ENCODE results near the gene TAS2R20. TPM values are rescaled to one million over a fixed set of nuclear protein-coding genes. Genes with fewer than 3 reads are reported as not detected.

Gene TAS2R20, protein sequence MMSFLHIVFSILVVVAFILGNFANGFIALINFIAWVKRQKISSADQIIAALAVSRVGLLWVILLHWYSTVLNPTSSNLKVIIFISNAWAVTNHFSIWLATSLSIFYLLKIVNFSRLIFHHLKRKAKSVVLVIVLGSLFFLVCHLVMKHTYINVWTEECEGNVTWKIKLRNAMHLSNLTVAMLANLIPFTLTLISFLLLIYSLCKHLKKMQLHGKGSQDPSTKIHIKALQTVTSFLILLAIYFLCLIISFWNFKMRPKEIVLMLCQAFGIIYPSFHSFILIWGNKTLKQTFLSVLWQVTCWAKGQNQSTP
- 0.87 TPM in 1 of 2 replicates, not detected in the other for polyA plus RNA-seq

DNA sequence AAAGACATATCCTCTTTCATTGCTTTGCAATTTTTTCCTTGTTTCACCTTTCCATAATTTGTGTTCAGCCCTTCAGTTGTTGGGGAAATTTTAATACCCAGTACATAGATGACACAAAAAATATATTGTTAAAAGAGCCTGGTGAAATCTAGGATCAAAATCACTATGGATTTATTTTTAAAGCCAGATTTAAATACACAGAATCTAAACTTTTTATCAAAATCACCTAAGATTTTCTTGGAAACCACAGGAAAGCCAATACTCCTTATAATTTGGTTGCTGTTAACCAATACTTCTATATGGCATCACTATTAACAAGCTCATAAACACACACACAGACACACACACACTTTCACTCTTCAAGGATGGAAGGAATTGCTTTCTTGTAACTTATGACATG is at the start of gene TAS2R20:
TAS2R20 (minus strand) TSS at position 101 of the 400 bp plus-strand sequence. CDS start 429 bp downstream, outside the sequence.

DNA sequence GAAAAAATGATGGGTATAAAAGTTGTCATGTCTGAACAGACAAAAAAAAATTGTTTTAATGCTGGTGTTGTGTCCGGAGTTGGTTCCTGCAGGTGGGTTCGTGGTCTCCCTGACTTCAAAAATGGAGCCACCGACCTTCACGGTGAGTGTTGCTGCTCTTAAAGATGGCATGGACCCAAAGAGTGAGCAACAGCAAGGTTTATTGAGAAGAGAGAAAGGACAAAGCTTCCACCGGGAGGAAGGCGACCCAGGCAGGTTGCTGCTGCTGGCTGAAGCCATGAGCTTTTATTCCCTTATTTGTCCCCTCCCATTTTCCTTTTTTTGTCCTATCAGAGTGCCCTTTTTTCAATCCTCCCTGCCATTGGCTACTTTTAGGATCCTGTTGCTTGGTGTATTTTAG is 33.2 kb upstream of the TAS2R20 start, which contains the start of gene TAS2R31:
TAS2R31 (minus strand) TSS at position 101 of the 400 bp plus-strand sequence; CDS start at position 29, 72 bp downstream.

DNA sequence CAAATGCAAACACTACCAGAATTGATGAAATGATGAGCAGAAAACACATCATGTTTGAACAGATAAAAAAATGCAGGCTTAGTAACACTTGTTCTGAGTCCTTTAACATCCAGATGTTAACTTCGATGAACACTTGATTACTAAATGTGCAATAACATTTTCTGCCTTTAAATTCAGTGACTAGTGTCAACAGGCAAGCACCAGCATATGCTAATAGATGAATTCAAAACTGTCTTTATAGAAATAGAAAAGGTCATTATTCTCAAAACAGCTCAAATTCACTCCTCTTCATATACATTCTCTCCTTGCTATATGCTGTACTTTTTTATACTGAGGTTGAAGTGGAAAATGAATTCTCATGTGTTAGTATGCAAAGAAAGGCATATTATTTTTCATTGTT is 24.4 kb upstream of the TAS2R20 start, which contains the start of gene TAS2R19:
TAS2R19 (minus strand) TSS at position 101 of the 400 bp plus-strand sequence; CDS start at position 52, 49 bp downstream.

DNA sequence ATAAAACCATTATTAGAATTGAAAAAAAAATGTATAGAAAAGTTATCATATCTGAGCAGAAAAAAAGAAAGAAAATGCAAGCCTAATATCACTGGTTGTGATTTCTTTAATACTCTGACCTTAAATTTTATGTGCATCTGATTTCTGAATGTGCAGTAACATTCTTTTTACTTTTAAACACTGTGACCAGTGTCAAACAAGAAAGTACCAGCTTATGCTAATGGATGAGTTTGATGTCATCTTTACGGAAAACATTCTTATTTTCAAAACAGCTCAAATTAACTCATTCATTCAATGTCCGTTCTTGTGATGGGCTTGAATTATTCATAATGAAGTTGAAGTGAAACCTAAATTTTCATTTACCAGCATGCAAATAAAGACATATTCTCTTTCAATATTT is 11.3 kb downstream of the TAS2R20 start, which contains the start of gene TAS2R50:
TAS2R50 (minus strand) TSS at position 101 of the 400 bp plus-strand sequence; CDS start at position 49, 52 bp downstream.

Other genes starting within 250 kb of the TAS2R20 start
- gene TAS2R7, start 195.7 kb downstream of the TAS2R20 start, polyA plus RNA-seq: 0.30 TPM in 1 of 2 replicates, not detected in the other
- not detected in 2 replicates for gene TAS2R8, start 191.0 kb downstream of the TAS2R20 start, polyA plus RNA-seq
- gene TAS2R9, start 188.1 kb downstream of the TAS2R20 start, polyA plus RNA-seq: not detected in 2 replicates
- 3.4 and 4.6 TPM in 2 replicates for gene TAS2R10, start 171.9 kb downstream of the TAS2R20 start, polyA plus RNA-seq
- gene PRR4, start 148.8 kb downstream of the TAS2R20 start, polyA plus RNA-seq: 17.7 and 22.1 TPM in 2 replicates
- 31.6 and 47.9 TPM in 2 replicates for gene PRH1, start 114.0 kb downstream of the TAS2R20 start, polyA plus RNA-seq
- gene TAS2R13, start 88.7 kb downstream of the TAS2R20 start, polyA plus RNA-seq: 0.20 and 0.54 TPM in 2 replicates
- not detected in 2 replicates for gene PRH2, start 69.1 kb downstream of the TAS2R20 start, polyA plus RNA-seq
- gene TAS2R14, start 59.0 kb downstream of the TAS2R20 start, polyA plus RNA-seq: 10.0 and 17.3 TPM in 2 replicates
- gene TAS2R50, start 11.4 kb downstream of the TAS2R20 start, polyA plus RNA-seq: not detected in 2 replicates
- gene TAS2R19, start 24.3 kb upstream of the TAS2R20 start, polyA plus RNA-seq: 0.81 and 2.3 TPM in 2 replicates
- gene TAS2R31, start 33.1 kb upstream of the TAS2R20 start, polyA plus RNA-seq: not detected in 2 replicates
- 2.0 TPM in 1 of 2 replicates, not detected in the other for gene TAS2R46, start 64.0 kb upstream of the TAS2R20 start, polyA plus RNA-seq
- gene TAS2R43, start 94.0 kb upstream of the TAS2R20 start, polyA plus RNA-seq: not detected in 2 replicates
- 0.32 and 0.52 TPM in 2 replicates for gene TAS2R30, start 136.3 kb upstream of the TAS2R20 start, polyA plus RNA-seq
- 17.9 and 18.2 TPM in 2 replicates for gene SMIM10L1, start 172.9 kb upstream of the TAS2R20 start, polyA plus RNA-seq
- gene TAS2R42, start 188.6 kb upstream of the TAS2R20 start, polyA plus RNA-seq: not detected in 2 replicates

All from Purkinje cell (primary cell).